ENCODE results near the gene CHRNA9.

GRCh38 chr4:40311811-40312346, 23.3 kb upstream of the CHRNA9 start:
- TF ChIP-seq TEAD1 (CRISPR knock-in tag; IDR thresholded peaks at IDR 0.05) = no peak
- no peak for TF ChIP-seq CTCF (IDR thresholded peaks at IDR 0.05)
- TF ChIP-seq, protein P1, sequence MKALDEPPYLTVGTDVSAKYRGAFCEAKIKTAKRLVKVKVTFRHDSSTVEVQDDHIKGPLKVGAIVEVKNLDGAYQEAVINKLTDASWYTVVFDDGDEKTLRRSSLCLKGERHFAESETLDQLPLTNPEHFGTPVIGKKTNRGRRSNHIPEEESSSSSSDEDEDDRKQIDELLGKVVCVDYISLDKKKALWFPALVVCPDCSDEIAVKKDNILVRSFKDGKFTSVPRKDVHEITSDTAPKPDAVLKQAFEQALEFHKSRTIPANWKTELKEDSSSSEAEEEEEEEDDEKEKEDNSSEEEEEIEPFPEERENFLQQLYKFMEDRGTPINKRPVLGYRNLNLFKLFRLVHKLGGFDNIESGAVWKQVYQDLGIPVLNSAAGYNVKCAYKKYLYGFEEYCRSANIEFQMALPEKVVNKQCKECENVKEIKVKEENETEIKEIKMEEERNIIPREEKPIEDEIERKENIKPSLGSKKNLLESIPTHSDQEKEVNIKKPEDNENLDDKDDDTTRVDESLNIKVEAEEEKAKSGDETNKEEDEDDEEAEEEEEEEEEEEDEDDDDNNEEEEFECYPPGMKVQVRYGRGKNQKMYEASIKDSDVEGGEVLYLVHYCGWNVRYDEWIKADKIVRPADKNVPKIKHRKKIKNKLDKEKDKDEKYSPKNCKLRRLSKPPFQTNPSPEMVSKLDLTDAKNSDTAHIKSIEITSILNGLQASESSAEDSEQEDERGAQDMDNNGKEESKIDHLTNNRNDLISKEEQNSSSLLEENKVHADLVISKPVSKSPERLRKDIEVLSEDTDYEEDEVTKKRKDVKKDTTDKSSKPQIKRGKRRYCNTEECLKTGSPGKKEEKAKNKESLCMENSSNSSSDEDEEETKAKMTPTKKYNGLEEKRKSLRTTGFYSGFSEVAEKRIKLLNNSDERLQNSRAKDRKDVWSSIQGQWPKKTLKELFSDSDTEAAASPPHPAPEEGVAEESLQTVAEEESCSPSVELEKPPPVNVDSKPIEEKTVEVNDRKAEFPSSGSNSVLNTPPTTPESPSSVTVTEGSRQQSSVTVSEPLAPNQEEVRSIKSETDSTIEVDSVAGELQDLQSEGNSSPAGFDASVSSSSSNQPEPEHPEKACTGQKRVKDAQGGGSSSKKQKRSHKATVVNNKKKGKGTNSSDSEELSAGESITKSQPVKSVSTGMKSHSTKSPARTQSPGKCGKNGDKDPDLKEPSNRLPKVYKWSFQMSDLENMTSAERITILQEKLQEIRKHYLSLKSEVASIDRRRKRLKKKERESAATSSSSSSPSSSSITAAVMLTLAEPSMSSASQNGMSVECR (CRISPR knock-in tag; IDR thresholded peaks at IDR 0.05; ENCODE audit: borderline replicate concordance) = no peak
- TF ChIP-seq, protein P2, sequence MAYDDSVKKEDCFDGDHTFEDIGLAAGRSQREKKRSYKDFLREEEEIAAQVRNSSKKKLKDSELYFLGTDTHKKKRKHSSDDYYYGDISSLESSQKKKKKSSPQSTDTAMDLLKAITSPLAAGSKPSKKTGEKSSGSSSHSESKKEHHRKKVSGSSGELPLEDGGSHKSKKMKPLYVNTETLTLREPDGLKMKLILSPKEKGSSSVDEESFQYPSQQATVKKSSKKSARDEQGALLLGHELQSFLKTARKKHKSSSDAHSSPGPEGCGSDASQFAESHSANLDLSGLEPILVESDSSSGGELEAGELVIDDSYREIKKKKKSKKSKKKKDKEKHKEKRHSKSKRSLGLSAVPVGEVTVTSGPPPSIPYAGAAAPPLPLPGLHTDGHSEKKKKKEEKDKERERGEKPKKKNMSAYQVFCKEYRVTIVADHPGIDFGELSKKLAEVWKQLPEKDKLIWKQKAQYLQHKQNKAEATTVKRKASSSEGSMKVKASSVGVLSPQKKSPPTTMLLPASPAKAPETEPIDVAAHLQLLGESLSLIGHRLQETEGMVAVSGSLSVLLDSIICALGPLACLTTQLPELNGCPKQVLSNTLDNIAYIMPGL (CRISPR knock-in tag; IDR thresholded peaks at IDR 0.05) = no peak
- TF ChIP-seq, protein P3, sequence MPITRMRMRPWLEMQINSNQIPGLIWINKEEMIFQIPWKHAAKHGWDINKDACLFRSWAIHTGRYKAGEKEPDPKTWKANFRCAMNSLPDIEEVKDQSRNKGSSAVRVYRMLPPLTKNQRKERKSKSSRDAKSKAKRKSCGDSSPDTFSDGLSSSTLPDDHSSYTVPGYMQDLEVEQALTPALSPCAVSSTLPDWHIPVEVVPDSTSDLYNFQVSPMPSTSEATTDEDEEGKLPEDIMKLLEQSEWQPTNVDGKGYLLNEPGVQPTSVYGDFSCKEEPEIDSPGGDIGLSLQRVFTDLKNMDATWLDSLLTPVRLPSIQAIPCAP (CRISPR knock-in tag; IDR thresholded peaks at IDR 0.05) = no peak
- no peak for TF ChIP-seq NR2C2 (CRISPR knock-in tag; IDR thresholded peaks at IDR 0.05)

Data from WTC11 (cell line).